Neutrophil (primary cell): ENCODE results near the gene SPACA5B.
"Not testable (repeated sequence)": the region's sequence is repeated elsewhere in the genome, so short reads cannot be mapped to it uniquely, and the experiment has no call there.

Source experiments
- H3K27ac ChIP-seq: fragments of 200-600 bp; sonication (generic); 2 replicates; pipeline ENCODE4 v1.5.1; 2016; ENCODE audit warnings: mild to moderate bottlenecking, moderate library complexity
- H3K27me3 ChIP-seq: fragments of 200-600 bp; sonication (generic); 2 replicates; pipeline ENCODE4 v1.6.0; 2016; ENCODE audit warnings: mild to moderate bottlenecking
- H3K36me3 ChIP-seq: fragments of 200-600 bp; sonication (generic); 2 replicates; pipeline ENCODE4 v1.5.1; 2017
- H3K4me1 ChIP-seq, 2 experiments: fragments of 200-600 bp in 1 of 2; sonication (generic) in 1 of 2; 1 replicate in 1 of 2; 2 replicates in 1 of 2; pipeline versions ENCODE4 v1.5.1 to v1.6.1; 2013 to 2016; ENCODE audit warnings: low read depth in 1 of 2, low read length in 1 of 2, mild to moderate bottlenecking in 1 of 2, moderate library complexity in 1 of 2; ENCODE audit not compliant: control insufficient read depth in 1 of 2, insufficient read depth in 1 of 2
- H3K4me3 ChIP-seq, 2 experiments: fragments of 200-600 bp in 1 of 2; sonication (generic) in 1 of 2; 1 replicate in 1 of 2; 2 replicates in 1 of 2; pipeline ENCODE4 v1.5.1; 2013 to 2016; ENCODE audit warnings: low read depth in 1 of 2, low read length in 1 of 2, mild to moderate bottlenecking in 1 of 2, moderate library complexity in 1 of 2
- H3K9me3 ChIP-seq: fragments of 200-600 bp; sonication (generic); 2 replicates; pipeline ENCODE4 v1.5.1; 2016
- TF ChIP-seq, protein P1 (sequence below): fragments of 200-600 bp; sonication (generic); IDR thresholded peaks from 2 replicates; pipeline ENCODE4 v1.5.1; 2016; ENCODE audit warnings: antibody characterized with exemption

SPACA5B gene

DNA sequence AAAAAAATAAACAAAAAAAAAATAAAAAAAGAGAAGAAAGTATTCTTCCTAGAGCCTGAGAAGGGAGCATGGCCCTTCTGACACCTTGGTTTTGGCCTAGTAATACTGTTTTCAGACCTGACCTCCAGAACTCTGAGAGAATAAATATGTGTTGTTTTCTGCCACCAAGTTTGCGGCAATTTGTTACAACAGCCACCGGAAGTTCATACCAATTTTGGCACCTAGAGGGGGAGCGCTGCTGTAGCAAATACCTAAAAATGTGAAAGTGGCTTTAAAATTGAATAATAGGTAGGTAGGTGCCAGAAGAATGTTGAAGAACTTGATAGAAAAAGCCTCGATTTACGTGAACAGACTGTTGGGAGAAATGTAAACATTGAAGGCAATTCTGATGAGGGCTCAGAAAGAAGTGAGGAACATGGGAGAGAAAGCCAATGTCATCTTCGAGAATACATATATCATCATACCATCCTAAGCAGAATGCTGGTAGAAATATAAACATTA lies 27.5 kb upstream of the SPACA5B start:
- H3K27ac ChIP-seq = no peak overlapping the region
- H3K27me3 ChIP-seq = no peaks in the 10 kb centered on the region
- no peaks in the 10 kb centered on the region for H3K36me3 ChIP-seq
- peaks cover 0 to 4% of the 10 kb centered on the region in 2 experiments for H3K4me1 ChIP-seq
- H3K4me3 ChIP-seq = no peak overlapping the region
- TF ChIP-seq, protein P1, sequence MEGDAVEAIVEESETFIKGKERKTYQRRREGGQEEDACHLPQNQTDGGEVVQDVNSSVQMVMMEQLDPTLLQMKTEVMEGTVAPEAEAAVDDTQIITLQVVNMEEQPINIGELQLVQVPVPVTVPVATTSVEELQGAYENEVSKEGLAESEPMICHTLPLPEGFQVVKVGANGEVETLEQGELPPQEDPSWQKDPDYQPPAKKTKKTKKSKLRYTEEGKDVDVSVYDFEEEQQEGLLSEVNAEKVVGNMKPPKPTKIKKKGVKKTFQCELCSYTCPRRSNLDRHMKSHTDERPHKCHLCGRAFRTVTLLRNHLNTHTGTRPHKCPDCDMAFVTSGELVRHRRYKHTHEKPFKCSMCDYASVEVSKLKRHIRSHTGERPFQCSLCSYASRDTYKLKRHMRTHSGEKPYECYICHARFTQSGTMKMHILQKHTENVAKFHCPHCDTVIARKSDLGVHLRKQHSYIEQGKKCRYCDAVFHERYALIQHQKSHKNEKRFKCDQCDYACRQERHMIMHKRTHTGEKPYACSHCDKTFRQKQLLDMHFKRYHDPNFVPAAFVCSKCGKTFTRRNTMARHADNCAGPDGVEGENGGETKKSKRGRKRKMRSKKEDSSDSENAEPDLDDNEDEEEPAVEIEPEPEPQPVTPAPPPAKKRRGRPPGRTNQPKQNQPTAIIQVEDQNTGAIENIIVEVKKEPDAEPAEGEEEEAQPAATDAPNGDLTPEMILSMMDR = no peak
- H3K9me3 ChIP-seq = no peaks in the 10 kb centered on the region

DNA sequence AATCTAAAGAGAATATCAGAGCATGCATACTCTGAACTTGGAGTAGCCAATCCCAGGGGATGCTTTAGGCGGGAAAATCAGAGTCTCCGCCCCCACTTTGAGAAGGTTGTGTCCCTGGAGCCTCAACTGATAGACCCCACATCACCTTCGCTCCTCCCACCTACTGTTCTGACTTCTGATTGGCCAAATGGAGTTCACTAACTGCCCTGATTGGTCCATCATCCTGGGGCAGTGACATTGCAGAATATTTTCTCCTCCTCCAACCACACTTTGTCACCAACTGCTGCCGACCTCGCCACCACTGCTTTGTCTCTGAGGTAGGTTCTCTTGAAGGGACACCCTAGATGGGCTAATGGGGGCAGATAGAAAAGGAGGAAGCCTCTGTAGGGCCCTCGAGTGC lies 22.7 kb upstream of the SPACA5B start:
- no peaks in the 10 kb centered on the region for H3K36me3 ChIP-seq
- peaks cover 0 to 4% of the 10 kb centered on the region in 2 experiments for H3K4me1 ChIP-seq
- TF ChIP-seq, protein P1 = no peak
- no peak overlapping the region for H3K27ac ChIP-seq
- no peaks in the 10 kb centered on the region for H3K9me3 ChIP-seq
- no peak overlapping the region for H3K4me3 ChIP-seq
- H3K27me3 ChIP-seq = no peaks in the 10 kb centered on the region

- not testable (repeated sequence) for H3K27me3 ChIP-seq
These were observed 5.1 kb upstream of the SPACA5B start for GRCh38 chrX:48125286-48125685.

DNA sequence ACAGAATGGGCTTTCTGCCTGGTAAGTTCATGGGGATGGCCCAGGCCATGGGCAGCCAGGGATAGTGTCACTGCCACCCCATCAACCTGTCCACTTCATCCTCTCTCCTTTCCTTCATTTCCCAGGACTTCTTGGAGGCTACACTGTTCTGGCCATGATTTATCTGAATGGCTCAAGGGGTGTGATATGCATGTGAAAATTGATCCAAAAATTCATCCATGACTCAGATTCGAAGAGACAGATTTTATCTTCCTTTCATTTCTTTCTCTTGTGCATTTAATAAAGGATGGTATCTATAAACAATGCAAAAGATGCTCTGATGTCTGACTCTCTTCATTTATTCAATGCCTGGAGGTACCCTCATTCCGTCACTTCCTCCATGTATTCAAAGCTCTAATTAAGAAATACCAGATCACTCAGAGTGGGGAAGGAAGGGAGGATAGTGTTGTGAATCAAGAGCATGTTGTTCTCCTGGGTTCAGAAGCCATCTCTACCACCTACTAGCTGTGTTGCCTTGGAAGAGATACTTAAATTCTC lies 1.9 kb downstream of the SPACA5B start:
- H3K27me3 ChIP-seq, H3K4me3 ChIP-seq, H3K36me3 ChIP-seq, H3K27ac ChIP-seq, H3K4me1 ChIP-seq, H3K9me3 ChIP-seq: not testable (repeated sequence)

More at GRCh38 chrX:48125286-48125685, 5.1 kb upstream of the SPACA5B start:
- not testable (repeated sequence) for H3K9me3 ChIP-seq, H3K4me3 ChIP-seq, H3K36me3 ChIP-seq, H3K27ac ChIP-seq, H3K4me1 ChIP-seq

GRCh38 chrX:48139076-48139475 lies 8.7 kb downstream of the SPACA5B start:
- H3K27ac ChIP-seq, H3K9me3 ChIP-seq: not testable (repeated sequence)

GRCh38 chrX:48141810-48142508 lies 11.5 kb downstream of the SPACA5B start:
- not testable (repeated sequence) for H3K9me3 ChIP-seq, H3K27me3 ChIP-seq, H3K36me3 ChIP-seq, H3K27ac ChIP-seq, H3K4me3 ChIP-seq, H3K4me1 ChIP-seq

More at GRCh38 chrX:48139076-48139475, 8.7 kb downstream of the SPACA5B start:
- not testable (repeated sequence) for H3K4me3 ChIP-seq, H3K27me3 ChIP-seq, H3K4me1 ChIP-seq, H3K36me3 ChIP-seq

DNA sequence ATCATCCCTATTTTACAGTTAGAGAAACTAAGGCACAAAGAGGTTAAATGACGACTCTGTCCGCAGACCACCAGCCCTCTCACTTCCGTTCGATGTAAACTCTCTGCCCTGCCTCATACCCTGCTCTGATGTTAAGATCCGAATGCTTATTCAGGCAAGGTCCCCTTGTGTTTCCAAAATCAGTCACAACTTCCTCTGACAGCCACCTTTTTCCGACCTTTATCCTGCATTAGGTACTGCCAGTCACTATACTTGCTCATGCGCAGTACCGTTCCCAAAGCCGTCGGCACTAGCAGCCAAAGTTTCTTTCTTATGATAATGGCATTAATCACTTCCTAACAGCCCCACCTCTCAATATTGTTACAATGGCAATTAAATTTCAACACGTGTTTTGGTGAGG lies 12.3 kb downstream of the SPACA5B start:
- not testable (repeated sequence) for H3K9me3 ChIP-seq

GRCh38 chrX:48153769-48154168 lies 23.3 kb downstream of the SPACA5B start:
- no peak overlapping the region for H3K4me3 ChIP-seq
- H3K36me3 ChIP-seq = no peaks in the 10 kb centered on the region
- no peaks in the 10 kb centered on the region for H3K4me1 ChIP-seq
- no peaks in the 10 kb centered on the region for H3K27me3 ChIP-seq
- H3K9me3 ChIP-seq = no peaks in the 10 kb centered on the region
- TF ChIP-seq, protein P1 = no peak
- no peak overlapping the region for H3K27ac ChIP-seq

More for the DNA sequence above, 12.3 kb downstream of the SPACA5B start:
- not testable (repeated sequence) for H3K36me3 ChIP-seq, H3K27me3 ChIP-seq, H3K27ac ChIP-seq, H3K4me3 ChIP-seq, H3K4me1 ChIP-seq
